Stimulated activated CD4-positive, alpha-beta T cell treated with anti-CD3 and anti-CD28 coated beads, Interleukin-12 subunit alpha, Interleukin-12 subunit beta, amount 100 ng/mL, for 48 hours (primary cell): ENCODE results near the gene TCEAL8.

Source experiments
- DNase-seq, 3 donors: peaks; one replicate each; pipeline ENCODE4 v3.0.0-alpha.2; 2020; ENCODE audit warnings: low read depth in 2 of 3, low spot score in 1 of 3

Gene TCEAL8

DNA sequence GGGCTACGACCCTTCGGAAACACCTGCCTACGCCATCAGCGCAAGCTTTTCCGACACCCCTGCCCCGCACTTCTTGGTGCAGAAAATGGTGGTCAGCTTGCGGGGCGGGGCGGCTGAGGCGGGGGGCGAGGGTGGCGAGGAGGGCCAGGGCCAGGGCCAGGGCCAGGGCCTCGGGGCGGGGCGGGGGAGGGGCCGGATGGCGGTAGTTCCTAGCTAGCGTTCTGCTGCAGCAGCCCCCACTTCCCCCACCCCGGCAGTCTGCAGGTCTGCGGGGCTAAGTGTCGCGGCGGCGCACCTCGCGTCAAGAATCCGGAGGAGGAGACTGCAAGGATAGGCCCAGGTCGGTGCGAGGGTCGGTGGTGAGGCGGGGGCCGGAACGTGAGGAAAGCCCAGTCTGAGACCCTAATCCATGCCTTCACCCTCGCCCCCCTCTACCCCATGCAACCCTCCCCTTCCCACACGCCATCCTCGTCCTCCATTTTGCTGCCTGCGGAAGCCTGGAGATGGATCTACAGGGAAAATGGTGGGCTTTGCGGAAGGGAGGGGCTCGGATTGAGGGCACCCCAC, 39.4 kb downstream of the TCEAL8 start:
- no peak for DNase-seq

DNA sequence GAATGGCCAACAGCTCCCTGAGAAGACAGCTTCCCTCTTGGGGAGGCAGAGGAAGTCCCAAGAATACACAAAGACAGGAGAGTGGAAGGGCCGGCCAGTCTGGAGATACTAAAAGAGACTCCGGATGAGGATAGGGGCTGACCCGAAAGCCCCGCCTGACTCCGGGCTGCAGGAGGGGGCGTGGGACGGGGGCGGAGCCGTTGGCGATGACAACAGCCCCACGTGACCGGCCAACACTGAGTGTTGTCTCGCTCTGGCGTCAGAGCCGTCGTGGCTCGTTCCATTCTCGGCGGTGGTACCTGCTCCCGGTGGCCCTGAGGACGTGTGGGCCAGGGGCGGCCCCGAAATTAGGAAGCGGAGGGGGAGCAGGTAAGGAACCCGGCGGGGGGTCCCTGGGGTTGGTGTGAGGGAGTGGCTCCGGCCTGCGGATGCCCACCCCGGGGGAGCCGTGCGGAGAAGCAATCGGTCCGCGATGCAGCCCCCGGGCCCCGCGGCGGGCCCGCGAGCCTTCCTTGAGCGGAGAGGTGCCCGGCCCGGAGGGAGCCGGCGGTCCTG, 40.0 kb downstream of the TCEAL8 start, which contains the start of gene BEX4:
Gene BEX4, plus strand, starts transcription at position 239 of the 555 bp plus-strand sequence. CDS start 1,046 bp downstream, outside the sequence.
- DNase-seq, result peak; percentile 67 to 73 (median 68)

DNA sequence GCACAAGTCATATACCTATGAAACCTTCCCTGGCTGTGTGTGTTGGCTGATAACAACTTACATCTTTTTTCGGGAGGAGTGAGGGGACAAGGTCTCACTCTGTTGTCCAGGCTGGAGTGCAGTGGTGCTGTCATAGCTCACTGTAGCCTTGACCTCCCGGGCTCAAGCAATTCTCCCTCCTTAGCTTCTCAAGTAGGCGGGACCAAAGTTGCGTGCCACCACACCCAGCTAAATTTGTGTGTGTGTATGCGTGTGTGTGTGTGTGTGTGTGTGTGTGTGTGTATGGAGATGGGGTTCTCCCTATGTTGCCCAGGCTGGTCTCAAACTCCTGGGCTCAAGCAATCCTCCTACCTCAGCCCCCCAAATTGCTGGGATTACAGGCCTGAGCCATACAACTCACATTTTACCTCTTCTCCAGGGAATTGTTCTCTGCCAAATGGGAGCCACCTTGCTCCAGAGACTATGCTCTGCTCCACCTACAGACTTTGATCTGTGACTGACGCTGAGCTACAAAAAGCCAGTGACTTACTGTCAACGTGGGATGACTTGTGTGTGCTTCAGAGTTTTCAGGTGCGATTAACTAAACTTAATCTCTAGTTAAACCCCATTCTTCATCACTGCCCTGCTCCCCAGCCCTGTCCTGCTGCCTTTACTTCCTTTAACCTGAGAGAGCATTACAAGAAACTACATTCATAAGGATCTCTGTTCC, 42.1 kb downstream of the TCEAL8 start:
- no peak for DNase-seq

DNA sequence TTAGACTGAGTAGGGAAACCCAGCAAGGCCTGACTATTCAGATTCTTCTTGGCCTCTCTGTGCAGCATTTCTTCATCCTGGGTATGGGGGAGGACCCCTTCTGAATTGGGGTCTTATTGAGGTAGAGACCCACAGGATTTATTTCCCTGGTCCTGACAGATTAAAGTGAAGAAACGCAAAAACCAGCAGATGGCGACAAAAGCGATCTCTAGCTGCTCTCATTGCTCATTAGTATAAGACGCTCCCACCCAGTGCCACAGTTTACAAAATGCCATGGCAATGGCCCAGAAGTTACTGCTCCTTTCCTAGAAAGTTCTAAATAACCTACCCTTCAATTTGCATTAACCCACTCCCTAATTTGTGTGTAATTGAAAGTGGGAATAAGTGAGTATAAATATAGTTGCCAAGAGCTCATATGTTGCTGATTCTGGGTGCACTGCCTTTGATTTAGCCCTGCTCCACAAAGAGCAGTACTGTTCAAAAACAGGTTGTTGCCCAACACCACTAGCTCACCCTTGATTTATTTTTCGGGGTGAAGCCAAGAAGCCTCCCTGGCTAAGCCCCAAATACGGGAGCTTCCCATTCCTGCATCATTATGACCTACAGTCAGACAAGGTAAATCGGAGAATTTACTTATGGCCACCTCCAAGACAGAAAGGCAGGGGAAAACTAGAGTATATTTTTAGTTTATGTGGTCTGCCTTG, 43.8 kb downstream of the TCEAL8 start:
- DNase-seq, result peak in 2 of 3 donors; percentile 19 to 30

DNA sequence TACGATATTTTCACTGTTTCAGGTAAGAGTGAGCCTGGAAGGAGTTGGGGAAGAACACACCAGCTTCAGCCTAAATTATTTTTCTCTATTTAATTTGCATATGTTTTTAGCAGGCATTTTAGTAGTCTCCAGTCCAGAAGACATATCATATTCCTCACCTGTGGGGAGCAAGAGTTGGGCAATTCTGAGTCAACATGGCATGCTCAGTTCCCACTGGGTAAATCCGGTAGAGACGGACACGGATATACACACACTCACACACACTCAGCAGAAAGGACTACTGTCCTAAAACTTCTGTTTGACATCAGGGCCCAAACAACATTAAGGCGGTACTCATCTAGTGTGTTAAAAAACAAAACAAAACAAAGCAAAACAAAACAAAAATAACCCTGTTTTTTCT, 44.9 kb downstream of the TCEAL8 start:
- DNase-seq, result no peak
